ENCODE measurements around the gene SLC26A6.

SLC26A6 gene

GRCh38 chr3:48661501-48662144 lies 26.4 kb upstream of the SLC26A6 start:
- peak; percentile 90 for DNase-seq

- no peak for DNase-seq
These were observed 25.6 kb upstream of the SLC26A6 start for GRCh38 chr3:48660800-48661400.

- no peak for DNase-seq
These were observed 21.6 kb upstream of the SLC26A6 start for GRCh38 chr3:48656841-48657281.

GRCh38 chr3:48656061-48656840 lies 21.0 kb upstream of the SLC26A6 start:
- DNase-seq, result peak; percentile 93

GRCh38 chr3:48655606-48656005 lies 20.3 kb upstream of the SLC26A6 start:
- no peak for DNase-seq

GRCh38 chr3:48655063-48655462 lies 19.8 kb upstream of the SLC26A6 start:
- no peak for DNase-seq

- DNase-seq, result no peak
These were observed 17.9 kb upstream of the SLC26A6 start for GRCh38 chr3:48652923-48653715.

- no peak for DNase-seq
These were observed 16.5 kb upstream of the SLC26A6 start for GRCh38 chr3:48651771-48652170.

GRCh38 chr3:48650723-48651122 lies 15.5 kb upstream of the SLC26A6 start:
- DNase-seq, result no peak

- no peak for DNase-seq
These were observed 13.1 kb upstream of the SLC26A6 start for GRCh38 chr3:48648188-48648850.

- no peak for DNase-seq
These were observed 12.5 kb upstream of the SLC26A6 start for GRCh38 chr3:48647714-48648113.

- DNase-seq, result no peak
These were observed 9.9 kb upstream of the SLC26A6 start for GRCh38 chr3:48644898-48645760.

GRCh38 chr3:48642605-48643004 lies 7.3 kb upstream of the SLC26A6 start:
- no peak for DNase-seq

- DNase-seq, result no peak
These were observed 6.1 kb upstream of the SLC26A6 start for GRCh38 chr3:48641396-48641795.

- no peak for DNase-seq
These were observed 4.8 kb upstream of the SLC26A6 start for GRCh38 chr3:48639944-48640606.

GRCh38 chr3:48637305-48637704 lies 2.0 kb upstream of the SLC26A6 start:
- no peak for DNase-seq

- peak; percentile 13 for DNase-seq
These were observed 941 bp upstream of the SLC26A6 start for GRCh38 chr3:48636149-48636655.

- no peak for DNase-seq
These were observed 520 bp downstream of the SLC26A6 start for GRCh38 chr3:48634661-48635221.

- no peak for DNase-seq
These were observed 1.5 kb downstream of the SLC26A6 start for GRCh38 chr3:48633743-48634142.

- no peak for DNase-seq
These were observed 2.0 kb downstream of the SLC26A6 start for GRCh38 chr3:48633256-48633655.

Measured in eye (tissue), 1 donor.